ENCODE measurements around the gene MBIP. TPM values are rescaled to one million over a fixed set of nuclear protein-coding genes. Genes with fewer than 3 reads are reported as not detected.
A peak's percentile ranks its signal among the peaks of the same experiment; 100 is the strongest.

Gene MBIP
- total RNA-seq, 3 donors from 2014 or later (not counting 1 experiment from before 2014, with no cell fraction given) = 26.1 to 41.9 (median 40.1) TPM

DNA sequence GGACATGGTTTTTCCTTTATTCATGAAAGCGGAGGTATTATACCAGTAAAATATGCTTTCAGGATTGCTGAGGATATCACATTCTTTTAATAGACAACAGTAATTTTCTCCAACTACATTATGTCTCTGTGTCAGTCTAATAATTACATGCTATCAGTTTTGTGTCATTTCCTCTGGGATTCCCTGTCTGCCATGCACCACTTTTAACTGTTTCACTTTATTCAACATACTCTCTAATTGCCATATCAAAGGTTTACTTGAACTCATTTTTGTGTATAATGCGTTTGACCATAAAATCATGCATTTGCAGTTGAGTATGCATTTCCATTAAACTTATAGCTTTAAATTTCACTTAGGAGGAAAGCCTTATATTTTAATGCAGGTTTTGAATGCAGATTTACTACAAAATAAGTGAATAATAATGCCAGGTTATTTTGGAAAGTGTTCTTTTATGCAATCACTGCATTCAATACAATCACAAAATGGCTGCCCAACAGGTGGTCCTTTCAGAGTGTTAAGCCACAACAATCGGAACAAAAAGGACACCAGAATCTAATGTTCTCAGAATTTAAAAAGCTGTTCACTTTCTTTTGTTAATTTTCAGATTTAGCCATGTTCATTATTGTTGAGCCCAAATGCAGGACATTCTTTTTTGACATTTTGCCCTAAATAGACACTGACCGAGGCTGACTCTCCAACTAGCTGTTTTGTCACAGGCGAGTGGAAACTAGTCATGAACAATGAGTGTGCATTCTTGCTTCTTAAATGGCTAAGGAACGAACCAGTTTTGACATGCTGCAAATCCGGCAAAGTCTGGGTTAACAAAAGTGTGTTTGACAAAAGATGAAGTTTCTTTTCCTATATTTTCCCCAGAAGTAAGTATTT, 40.9 kb downstream of the MBIP start:
- Mint-ChIP-seq H3K27me3 (ENCODE audit: low read depth in 2 of 2) (peaks cover 0 to 4% of the 10 kb centered on the region in 2 donors), H3K9me3 (no peaks in the 10 kb centered on the region), H3K4me3 (no peak overlapping the region), H3K36me3 (no peaks in the 10 kb centered on the region), H3K27ac (no peak overlapping the region), H3K4me1 (no peaks in the 10 kb centered on the region)
- H3K9me3 ChIP-seq (ENCODE audit: control insufficient read depth, insufficient read depth, low read length) = no peaks in the 10 kb centered on the region
- intact Hi-C loops (cut with micrococcal nuclease) = no loop called here
- 86% methylated on average over 4 of the region's 7 CpGs for WGBS (ENCODE audit: insufficient coverage)
- ATAC-seq = no peak
- H3K27ac ChIP-seq (ENCODE audit: low read length) = no peak overlapping the region
- H3K36me3 ChIP-seq (ENCODE audit: control insufficient read depth, insufficient read depth, low read length) = no peaks in the 10 kb centered on the region
- H3K4me3 ChIP-seq (ENCODE audit: low read length) = no peak overlapping the region
- TF ChIP-seq, protein P1, sequence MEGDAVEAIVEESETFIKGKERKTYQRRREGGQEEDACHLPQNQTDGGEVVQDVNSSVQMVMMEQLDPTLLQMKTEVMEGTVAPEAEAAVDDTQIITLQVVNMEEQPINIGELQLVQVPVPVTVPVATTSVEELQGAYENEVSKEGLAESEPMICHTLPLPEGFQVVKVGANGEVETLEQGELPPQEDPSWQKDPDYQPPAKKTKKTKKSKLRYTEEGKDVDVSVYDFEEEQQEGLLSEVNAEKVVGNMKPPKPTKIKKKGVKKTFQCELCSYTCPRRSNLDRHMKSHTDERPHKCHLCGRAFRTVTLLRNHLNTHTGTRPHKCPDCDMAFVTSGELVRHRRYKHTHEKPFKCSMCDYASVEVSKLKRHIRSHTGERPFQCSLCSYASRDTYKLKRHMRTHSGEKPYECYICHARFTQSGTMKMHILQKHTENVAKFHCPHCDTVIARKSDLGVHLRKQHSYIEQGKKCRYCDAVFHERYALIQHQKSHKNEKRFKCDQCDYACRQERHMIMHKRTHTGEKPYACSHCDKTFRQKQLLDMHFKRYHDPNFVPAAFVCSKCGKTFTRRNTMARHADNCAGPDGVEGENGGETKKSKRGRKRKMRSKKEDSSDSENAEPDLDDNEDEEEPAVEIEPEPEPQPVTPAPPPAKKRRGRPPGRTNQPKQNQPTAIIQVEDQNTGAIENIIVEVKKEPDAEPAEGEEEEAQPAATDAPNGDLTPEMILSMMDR (IDR thresholded peaks at IDR 0.05) = no peak
- H3K27me3 ChIP-seq (ENCODE audit: control insufficient read depth, insufficient read depth, low read length) = peaks cover 2% of the 10 kb centered on the region
- no peaks in the 10 kb centered on the region for H3K4me1 ChIP-seq (ENCODE audit: control insufficient read depth, insufficient read depth, low read length)
- DNase-seq = no peak

DNA sequence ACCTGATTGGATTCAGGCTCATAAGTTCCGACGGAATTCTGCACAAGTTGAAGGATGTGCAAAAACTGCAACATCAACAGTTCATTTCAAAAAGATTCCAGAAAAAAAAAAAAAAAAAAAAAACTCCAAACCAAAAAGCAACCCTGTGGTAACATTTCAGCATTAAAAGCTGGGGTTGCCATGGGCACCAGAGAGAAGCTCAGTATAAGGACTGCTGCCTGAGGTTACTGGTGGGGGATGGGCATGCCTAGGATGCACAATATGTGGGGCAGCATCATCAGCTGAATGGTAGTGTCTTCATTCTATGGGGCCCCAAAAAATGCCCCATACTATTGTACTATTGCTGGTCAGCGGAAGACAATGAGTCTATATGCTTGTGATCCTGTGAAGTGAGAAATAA, 44.7 kb downstream of the MBIP start:
- no peak for ATAC-seq
- intact Hi-C loops (cut with micrococcal nuclease) = no loop called here
- peaks cover 9% of the 10 kb centered on the region for H3K27me3 ChIP-seq (ENCODE audit: control insufficient read depth, insufficient read depth, low read length)
- Mint-ChIP-seq H3K27me3 (ENCODE audit: low read depth in 2 of 2) (peaks cover 27 to 31% of the 10 kb centered on the region in 2 donors), H3K4me1 (peaks cover 5 to 8% of the 10 kb centered on the region in 2 donors), H3K4me3 (no peak overlapping the region), H3K9me3 (no peaks in the 10 kb centered on the region), H3K27ac (no peak overlapping the region), H3K36me3 (no peaks in the 10 kb centered on the region)
- TF ChIP-seq, protein P1 (IDR thresholded peaks at IDR 0.05) = no peak
- peaks cover 6% of the 10 kb centered on the region for H3K4me1 ChIP-seq (ENCODE audit: control insufficient read depth, insufficient read depth, low read length)
- no peaks in the 10 kb centered on the region for H3K36me3 ChIP-seq (ENCODE audit: control insufficient read depth, insufficient read depth, low read length)
- H3K27ac ChIP-seq (ENCODE audit: low read length) = no peak overlapping the region
- H3K4me3 ChIP-seq (ENCODE audit: low read length) = no peak overlapping the region
- DNase-seq = no peak
- WGBS (ENCODE audit: insufficient coverage) = 83% methylated on average over 3 of the region's 3 CpGs
- no peaks in the 10 kb centered on the region for H3K9me3 ChIP-seq (ENCODE audit: control insufficient read depth, insufficient read depth, low read length)

DNA sequence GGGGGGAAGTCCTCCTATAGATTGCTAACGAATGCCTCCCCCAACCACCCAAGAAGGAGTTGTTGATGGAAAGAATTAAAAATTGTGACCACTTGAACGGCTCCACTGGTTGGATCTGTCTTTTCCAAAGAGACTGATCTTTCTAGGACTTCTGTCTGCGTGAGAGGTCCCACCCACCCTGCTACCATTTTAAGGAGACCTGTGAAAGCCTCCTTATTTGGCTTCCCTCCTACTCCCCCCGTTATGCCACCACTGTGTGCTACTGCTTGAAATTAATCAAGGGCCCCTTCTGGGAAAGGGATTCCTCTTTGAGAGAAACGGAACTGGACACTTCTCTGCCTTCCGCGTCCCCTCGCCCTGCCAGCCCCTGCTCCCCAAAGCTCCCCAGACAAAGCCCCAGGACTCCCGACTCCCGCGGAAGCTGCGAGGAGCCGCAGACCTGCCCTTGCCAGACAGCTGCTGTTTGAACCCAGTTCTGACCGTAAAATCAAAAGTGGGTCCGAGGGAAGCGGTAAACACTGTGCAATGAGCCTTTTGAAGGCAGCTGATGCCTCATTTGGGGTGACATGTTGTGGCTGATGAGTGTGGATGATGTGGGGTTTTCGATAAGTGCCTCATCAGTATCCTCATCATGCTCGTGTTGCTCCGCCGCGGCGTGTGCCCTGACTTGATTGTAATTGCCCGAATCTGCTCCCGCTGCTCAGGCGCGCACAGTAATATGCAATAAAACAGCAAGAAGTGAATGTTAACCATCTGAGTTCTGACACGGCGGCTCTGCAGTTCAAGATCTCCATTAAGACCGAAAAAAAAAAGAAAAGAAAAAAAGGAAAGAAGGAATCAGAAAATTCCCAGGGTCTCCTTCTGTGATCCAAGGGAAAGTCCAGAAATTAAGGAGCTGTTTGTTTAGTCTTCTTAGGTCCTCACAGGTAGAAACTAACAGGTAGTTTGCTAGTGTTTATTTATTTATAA, 48.2 kb downstream of the MBIP start:
- Mint-ChIP-seq H3K9me3 (peaks cover 0 to 2% of the 10 kb centered on the region in 2 donors), H3K4me3 (no peak overlapping the region), H3K36me3 (peaks cover 6% of the 10 kb centered on the region), H3K4me1 (peaks cover 5 to 8% of the 10 kb centered on the region in 2 donors), H3K27me3 (ENCODE audit: low read depth in 2 of 2) (peaks cover 40 to 42% of the 10 kb centered on the region in 2 donors), H3K27ac (no peak overlapping the region)
- DNase-seq (peak in 1 of 2 donors; percentile 6), ATAC-seq (no peak)
- no peaks in the 10 kb centered on the region for H3K36me3 ChIP-seq (ENCODE audit: control insufficient read depth, insufficient read depth, low read length)
- no peaks in the 10 kb centered on the region for H3K9me3 ChIP-seq (ENCODE audit: control insufficient read depth, insufficient read depth, low read length)
- TF ChIP-seq, protein P1 (IDR thresholded peaks at IDR 0.05) = no peak
- H3K27ac ChIP-seq (ENCODE audit: low read length) = no peak overlapping the region
- peaks cover 9% of the 10 kb centered on the region for H3K27me3 ChIP-seq (ENCODE audit: control insufficient read depth, insufficient read depth, low read length)
- 6% methylated on average over 28 of the region's 29 CpGs for WGBS (ENCODE audit: insufficient coverage)
- intact Hi-C loops (cut with micrococcal nuclease) = no loop called here
- H3K4me3 ChIP-seq (ENCODE audit: low read length) = no peak overlapping the region
- H3K4me1 ChIP-seq (ENCODE audit: control insufficient read depth, insufficient read depth, low read length) = peaks cover 6% of the 10 kb centered on the region

Measured in natural killer cell (primary cell).